GM19351 (cell line): ENCODE data around the gene RPL35A.
"Not testable (repeated sequence)": the region's sequence is repeated elsewhere in the genome, so short reads cannot be mapped to it uniquely, and the experiment has no call there.

Experiments used
- ATAC-seq: cut with Tn5 transposase; IDR thresholded peaks from one replicate; pipeline ENCODE4 v1.9.1; 2021; ENCODE audit warnings: mild to moderate bottlenecking, moderate library complexity; ENCODE audit not compliant: unreplicated experiment

The RPL35A gene

GRCh38 chr3:197951392-197951990 is 1.5 kb downstream of the RPL35A start:
- ATAC-seq = no peak

- no peak for ATAC-seq
These were observed 2.5 kb downstream of the RPL35A start for GRCh38 chr3:197952440-197952839.

GRCh38 chr3:197953325-197953724 is 3.3 kb downstream of the RPL35A start:
- no peak for ATAC-seq

GRCh38 chr3:197953881-197954280 is 3.9 kb downstream of the RPL35A start:
- no peak for ATAC-seq

GRCh38 chr3:197955892-197956477 is 6.0 kb downstream of the RPL35A start:
- no peak for ATAC-seq

- no peak for ATAC-seq
These were observed 6.6 kb downstream of the RPL35A start for GRCh38 chr3:197956626-197956988.

GRCh38 chr3:197957790-197958133 is 7.8 kb downstream of the RPL35A start:
- ATAC-seq = no peak

GRCh38 chr3:197958346-197958745 is 8.4 kb downstream of the RPL35A start:
- no peak for ATAC-seq

GRCh38 chr3:197958848-197959247 is 8.9 kb downstream of the RPL35A start:
- not testable (repeated sequence) for ATAC-seq

- no peak for ATAC-seq
These were observed 9.5 kb downstream of the RPL35A start for GRCh38 chr3:197959500-197959890.

- peak; percentile 95 for ATAC-seq
These were observed 10.1 kb downstream of the RPL35A start, which contains the start of gene LMLN for GRCh38 chr3:197959891-197960693. LMLN (plus strand) TSS chr3:197960217; CDS start chr3:197960246, 29 bp downstream.

GRCh38 chr3:197960694-197961581 is 10.9 kb downstream of the RPL35A start:
- ATAC-seq = no peak

GRCh38 chr3:197961582-197961945 is 11.6 kb downstream of the RPL35A start:
- no peak for ATAC-seq

- no peak for ATAC-seq
These were observed 13.1 kb downstream of the RPL35A start for GRCh38 chr3:197963019-197963637.

GRCh38 chr3:197967337-197967989 is 17.5 kb downstream of the RPL35A start:
- ATAC-seq = not testable (repeated sequence)

- no peak for ATAC-seq
These were observed 20.6 kb downstream of the RPL35A start for GRCh38 chr3:197970588-197970987.

- no peak for ATAC-seq
These were observed 24.0 kb downstream of the RPL35A start for GRCh38 chr3:197974016-197974415.

GRCh38 chr3:197975311-197975710 is 25.3 kb downstream of the RPL35A start:
- no peak for ATAC-seq

- ATAC-seq = no peak
These were observed 33.1 kb downstream of the RPL35A start for GRCh38 chr3:197983076-197983475.

GRCh38 chr3:197989651-197990050 is 39.7 kb downstream of the RPL35A start:
- ATAC-seq = no peak
